ENCODE measurements around the gene LMBR1.
A peak's percentile ranks its signal among the peaks of the same experiment; 100 is the strongest.

DNA sequence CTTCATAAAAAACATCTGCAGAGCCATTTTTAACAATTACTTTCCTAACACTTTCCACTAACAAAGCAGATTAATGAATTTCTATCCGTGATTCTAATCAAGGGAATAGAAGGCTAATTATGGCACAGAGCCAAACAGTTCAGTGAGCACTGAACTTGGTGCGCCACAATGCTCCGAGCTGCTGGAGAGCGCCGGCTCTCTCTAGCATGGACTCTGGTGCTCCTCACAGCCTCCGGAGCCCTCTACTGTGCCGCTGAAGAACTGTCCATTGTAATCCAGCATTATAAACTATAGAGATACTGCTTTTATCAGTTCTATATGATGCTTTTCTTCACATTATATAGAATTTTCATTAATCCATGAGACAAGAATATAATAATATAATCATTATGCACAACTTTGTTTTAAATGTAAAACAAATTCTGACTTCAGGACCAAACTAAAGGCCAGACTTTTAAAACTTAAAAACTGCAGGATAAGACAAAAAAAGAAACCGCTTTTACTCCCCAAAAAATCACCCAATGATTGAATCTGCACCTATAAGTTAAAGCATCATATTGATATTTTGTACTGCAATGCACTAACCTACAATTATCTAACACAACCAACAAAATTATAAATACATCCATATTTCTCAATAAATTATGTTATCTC, 128.8 kb downstream of the LMBR1 start:
- TF ChIP-seq POLR2AphosphoS5 (IDR thresholded peaks at IDR 0.05), result no peak
- TF ChIP-seq, protein P1, sequence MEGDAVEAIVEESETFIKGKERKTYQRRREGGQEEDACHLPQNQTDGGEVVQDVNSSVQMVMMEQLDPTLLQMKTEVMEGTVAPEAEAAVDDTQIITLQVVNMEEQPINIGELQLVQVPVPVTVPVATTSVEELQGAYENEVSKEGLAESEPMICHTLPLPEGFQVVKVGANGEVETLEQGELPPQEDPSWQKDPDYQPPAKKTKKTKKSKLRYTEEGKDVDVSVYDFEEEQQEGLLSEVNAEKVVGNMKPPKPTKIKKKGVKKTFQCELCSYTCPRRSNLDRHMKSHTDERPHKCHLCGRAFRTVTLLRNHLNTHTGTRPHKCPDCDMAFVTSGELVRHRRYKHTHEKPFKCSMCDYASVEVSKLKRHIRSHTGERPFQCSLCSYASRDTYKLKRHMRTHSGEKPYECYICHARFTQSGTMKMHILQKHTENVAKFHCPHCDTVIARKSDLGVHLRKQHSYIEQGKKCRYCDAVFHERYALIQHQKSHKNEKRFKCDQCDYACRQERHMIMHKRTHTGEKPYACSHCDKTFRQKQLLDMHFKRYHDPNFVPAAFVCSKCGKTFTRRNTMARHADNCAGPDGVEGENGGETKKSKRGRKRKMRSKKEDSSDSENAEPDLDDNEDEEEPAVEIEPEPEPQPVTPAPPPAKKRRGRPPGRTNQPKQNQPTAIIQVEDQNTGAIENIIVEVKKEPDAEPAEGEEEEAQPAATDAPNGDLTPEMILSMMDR (IDR thresholded peaks at IDR 0.05), result peak in 2 of 4 experiments; percentile 37 to 56
- no peak for TF ChIP-seq POLR2A (IDR thresholded peaks at IDR 0.05)

Data from gastroesophageal sphincter (tissue), 3 donors.